B cell (primary cell): ENCODE measurements around the gene GATAD2A. TPM values are rescaled to one million over a fixed set of nuclear protein-coding genes. Genes with fewer than 3 reads are reported as not detected.

Source experiments
- ATAC-seq: fragments of 200-7000 bp; cut with Tn5 transposase; one replicate; pipeline ENCODE4 v1.10.0; 2021; ENCODE audit warnings: low read depth, mild to moderate bottlenecking, moderate number of reproducible peaks, moderate library complexity
- CTCF ChIA-PET: fragments of 350-600 bp; sonication (Branson Sonifier 250); formaldehyde crosslinking; loops from one replicate; lab custom pipeline; 2021; ENCODE audit warnings: antibody characterized with exemption, inconsistent platforms; lab: Charles Lee
- POLR2A ChIA-PET: fragments of 350-600 bp; sonication (Branson Sonifier 250); formaldehyde crosslinking; loops from one replicate; lab custom pipeline; 2021; ENCODE audit warnings: antibody characterized with exemption; lab: Charles Lee
- DNase-seq: peaks from one replicate; pipeline ENCODE4 v3.0.0; 2013
- H2AFZ ChIP-seq: 2 replicates; pipeline ENCODE4 v1.6.1; 2012; ENCODE audit warnings: mild to moderate bottlenecking, low read depth, low read length; ENCODE audit not compliant: insufficient read depth, poor library complexity, severe bottlenecking
- H3K27ac ChIP-seq, 2 donors: 1 replicate in 1 of 2; 2 replicates in 1 of 2; pipeline ENCODE4 v1.5.1; 2012 to 2013; ENCODE audit warnings: low read length in 2 of 2, mild to moderate bottlenecking in 2 of 2, moderate library complexity in 1 of 2
- H3K27me3 ChIP-seq, 4 experiments: fragments of 200-600 bp in 1 of 4; sonication (generic) in 1 of 4; replicated peaks in 1 of 4; 1 replicate in 2 of 4; 2 replicates in 2 of 4; pipeline versions ENCODE4 v1.6.1 to v1.7.0; 2013 to 2016; ENCODE audit warnings: low read length in 3 of 4, mild to moderate bottlenecking in 2 of 4, mixed read lengths in 1 of 4, moderate library complexity in 1 of 4; ENCODE audit not compliant: insufficient read depth in 4 of 4, control insufficient read depth in 3 of 4; ENCODE audit errors: control extremely low read depth in 1 of 4
- H3K36me3 ChIP-seq, 2 experiments: replicated peaks in 1 of 2; 1 replicate in 1 of 2; 2 replicates in 1 of 2; pipeline versions ENCODE4 v1.6.1 to v1.7.1; 2013; ENCODE audit warnings: low read length in 1 of 2; ENCODE audit not compliant: insufficient read depth in 2 of 2, control insufficient read depth in 1 of 2; ENCODE audit errors: control extremely low read depth in 1 of 2, extremely low read depth in 1 of 2
- H3K4me1 ChIP-seq, 2 donors: fragments of 200-600 bp in 1 of 2; sonication (generic) in 1 of 2; 1 replicate in 1 of 2; 2 replicates in 1 of 2; pipeline versions ENCODE4 v1.5.1 to v1.6.1; 2013 to 2017; ENCODE audit warnings: low read length in 2 of 2; ENCODE audit not compliant: control insufficient read depth in 2 of 2, insufficient read depth in 2 of 2
- H3K4me2 ChIP-seq: replicated peaks from 2 replicates; pipeline ENCODE3; 2012; ENCODE audit warnings: mild to moderate bottlenecking, low read depth, low read length; ENCODE audit not compliant: poor library complexity, severe bottlenecking
- H3K4me3 ChIP-seq, 5 experiments: fragments of 200-600 bp in 1 of 5; sonication (generic) in 1 of 5; 1 replicate in 3 of 5; 2 replicates in 2 of 5; pipeline versions ENCODE4 v1.5.1 to v1.7.0; 2011 to 2016; ENCODE audit warnings: low read length in 4 of 5, mild to moderate bottlenecking in 4 of 5, low read depth in 2 of 5, control low read depth in 1 of 5, moderate library complexity in 1 of 5; ENCODE audit not compliant: insufficient read depth in 1 of 5; ENCODE audit errors: control extremely low read depth in 1 of 5, extremely low read depth in 1 of 5
- H3K79me2 ChIP-seq: fragments of 200-600 bp; sonication (generic); one replicate; pipeline ENCODE4 v1.6.0; 2016; ENCODE audit warnings: low read length; ENCODE audit not compliant: control insufficient read depth, insufficient read depth
- H3K9ac ChIP-seq: fragments of 200-600 bp; sonication (generic); 2 replicates; pipeline ENCODE4 v1.6.1; 2017; ENCODE audit warnings: mild to moderate bottlenecking, low read length, moderate library complexity
- H3K9me3 ChIP-seq, 3 donors: one replicate each; pipeline versions ENCODE4 v1.6.1 to v1.7.1; 2013; ENCODE audit warnings: low read length in 2 of 3; ENCODE audit not compliant: control insufficient read depth in 2 of 3, insufficient read depth in 1 of 3; ENCODE audit errors: control extremely low read depth in 1 of 3
- H4K20me1 ChIP-seq: 2 replicates; pipeline ENCODE4 v1.6.0; 2012; ENCODE audit warnings: mild to moderate bottlenecking, low read length; ENCODE audit not compliant: insufficient read depth, control insufficient read depth, poor library complexity, severe bottlenecking
- H3K27ac Mint-ChIP-seq: one replicate; pipeline ENCODE4 v1.8.0; 2021; ENCODE audit warnings: mixed read lengths
- H3K27me3 Mint-ChIP-seq: one replicate; pipeline ENCODE4 v1.8.0; 2021; ENCODE audit warnings: mixed read lengths
- H3K4me1 Mint-ChIP-seq: one replicate; pipeline ENCODE4 v1.8.0; 2021; ENCODE audit warnings: mixed read lengths
- H3K4me3 Mint-ChIP-seq: one replicate; pipeline ENCODE4 v1.8.0; 2021; ENCODE audit warnings: mixed read lengths
- H3K9me3 Mint-ChIP-seq: one replicate; pipeline ENCODE4 v1.8.0; 2022; ENCODE audit warnings: mixed read lengths; ENCODE audit not compliant: insufficient read depth
- CTCF ChIP-seq: fragments of 200-600 bp; IDR thresholded peaks from one replicate; pipeline ENCODE4 v1.8.0; 2022; ENCODE audit warnings: antibody characterized with exemption, mild to moderate bottlenecking
- EZH2 ChIP-seq: IDR thresholded peaks from 2 replicates; pipeline ENCODE4 v1.6.1; 2012; ENCODE audit warnings: borderline replicate concordance, low read depth, mild to moderate bottlenecking, moderate library complexity, low read length; ENCODE audit not compliant: insufficient read depth, poor library complexity, severe bottlenecking
- WGBS: methylation state at CpG from one replicate; pipeline ENCODE4 v1.1.5; 2013; ENCODE audit warnings: missing lambda C conversion rate; ENCODE audit not compliant: insufficient coverage; 5-methylcytosine and 5-hydroxymethylcytosine counted together
- intact Hi-C: fragments of 100-400 bp; cut with micrococcal nuclease; formaldehyde crosslinking; loops from one replicate; pipeline ENCODE4 v1.10.0; 2022
- polyA plus RNA-seq: library from polyadenylated mRNA; depleted of rRNA; stranded (reverse); fragments of >200 nt; gene quantifications from 2 replicates; pipeline ENCODE4 v1.2.3, GENCODE V29; 2012
- total RNA-seq, 2 donors: library from RNA; stranded (reverse); fragments of 120-200 nt in 1 of 2; gene quantifications; 1 replicate in 1 of 2; 2 replicates in 1 of 2; pipeline versions ENCODE4 v1.2.3 to v1.2.4, GENCODE V29; 2013 to 2022

The GATAD2A gene
- total and polyA plus RNA-seq, 2 donors (not counting 1 experiment from before 2014, with no cell fraction given): 28.8 to 76.3 TPM

- no peak overlapping the region for H3K9ac ChIP-seq
- Mint-ChIP-seq H3K9me3 (no peaks in the 10 kb centered on the region), H3K4me1 (no peaks in the 10 kb centered on the region), H3K27ac (no peak overlapping the region), H3K4me3 (no peak overlapping the region), H3K27me3 (no peaks in the 10 kb centered on the region)
- intact Hi-C loops: no loop called here
- 97% methylated on average over 22 of the region's 23 CpGs for WGBS
- ChIA-PET CTCF (no interaction called here), POLR2A (no interaction called here)
- no peak for DNase-seq
- peaks cover 0 to 66% of the 10 kb centered on the region in 2 experiments for H3K36me3 ChIP-seq
- TF ChIP-seq CTCF: no peak
- TF ChIP-seq EZH2: no peak
- no peak for ATAC-seq
- no peaks in the 10 kb centered on the region for H3K79me2 ChIP-seq
- no peaks in the 10 kb centered on the region for H3K27me3 ChIP-seq
- H4K20me1 ChIP-seq: no peaks in the 10 kb centered on the region
- H2AFZ ChIP-seq: no peak overlapping the region
- H3K9me3 ChIP-seq: peaks cover 0 to 4% (median 0%) of the 10 kb centered on the region in 3 donors
- H3K4me1 ChIP-seq: no peaks in the 10 kb centered on the region
- H3K4me3 ChIP-seq: no peak overlapping the region
- no peak overlapping the region for H3K4me2 ChIP-seq
- H3K27ac ChIP-seq: no peak overlapping the region
Measured at GRCh38 chr19:19504754-19505668, 99.5 kb downstream of the GATAD2A start.

- Mint-ChIP-seq H3K27me3 (no peaks in the 10 kb centered on the region), H3K9me3 (no peaks in the 10 kb centered on the region), H3K4me1 (no peaks in the 10 kb centered on the region), H3K4me3 (no peak overlapping the region), H3K27ac (no peak overlapping the region)
- no peaks in the 10 kb centered on the region for H4K20me1 ChIP-seq
- H3K4me2 ChIP-seq: no peak overlapping the region
- no peak for ATAC-seq
- WGBS: 95% methylated on average over 25 of the region's 27 CpGs
- CTCF ChIA-PET: no interaction called here
- intact Hi-C loops: no loop called here
- H3K9ac ChIP-seq: no peak overlapping the region
- H3K36me3 ChIP-seq: peaks cover 0 to 61% of the 10 kb centered on the region in 2 experiments
- H3K4me3 ChIP-seq: no peak overlapping the region
- TF ChIP-seq EZH2: no peak
- no peak for TF ChIP-seq CTCF
- H3K9me3 ChIP-seq: peaks cover 0 to 4% (median 0%) of the 10 kb centered on the region in 3 donors
- no peak overlapping the region for H3K27ac ChIP-seq
- H2AFZ ChIP-seq: no peak overlapping the region
- POLR2A ChIA-PET: no interaction called here
- no peaks in the 10 kb centered on the region for H3K79me2 ChIP-seq
- DNase-seq: no peak
- no peaks in the 10 kb centered on the region for H3K27me3 ChIP-seq
- H3K4me1 ChIP-seq: no peaks in the 10 kb centered on the region
Measured at GRCh38 chr19:19505669-19506326, 100.3 kb downstream of the GATAD2A start.
